GM19438 (cell line): ENCODE measurements around the gene PLPP3.

Experiments
- ATAC-seq: cut with Tn5 transposase; IDR thresholded peaks from one replicate; pipeline ENCODE4 v1.9.1; 2021; ENCODE audit warnings: low read depth; ENCODE audit not compliant: unreplicated experiment

The PLPP3 gene

DNA sequence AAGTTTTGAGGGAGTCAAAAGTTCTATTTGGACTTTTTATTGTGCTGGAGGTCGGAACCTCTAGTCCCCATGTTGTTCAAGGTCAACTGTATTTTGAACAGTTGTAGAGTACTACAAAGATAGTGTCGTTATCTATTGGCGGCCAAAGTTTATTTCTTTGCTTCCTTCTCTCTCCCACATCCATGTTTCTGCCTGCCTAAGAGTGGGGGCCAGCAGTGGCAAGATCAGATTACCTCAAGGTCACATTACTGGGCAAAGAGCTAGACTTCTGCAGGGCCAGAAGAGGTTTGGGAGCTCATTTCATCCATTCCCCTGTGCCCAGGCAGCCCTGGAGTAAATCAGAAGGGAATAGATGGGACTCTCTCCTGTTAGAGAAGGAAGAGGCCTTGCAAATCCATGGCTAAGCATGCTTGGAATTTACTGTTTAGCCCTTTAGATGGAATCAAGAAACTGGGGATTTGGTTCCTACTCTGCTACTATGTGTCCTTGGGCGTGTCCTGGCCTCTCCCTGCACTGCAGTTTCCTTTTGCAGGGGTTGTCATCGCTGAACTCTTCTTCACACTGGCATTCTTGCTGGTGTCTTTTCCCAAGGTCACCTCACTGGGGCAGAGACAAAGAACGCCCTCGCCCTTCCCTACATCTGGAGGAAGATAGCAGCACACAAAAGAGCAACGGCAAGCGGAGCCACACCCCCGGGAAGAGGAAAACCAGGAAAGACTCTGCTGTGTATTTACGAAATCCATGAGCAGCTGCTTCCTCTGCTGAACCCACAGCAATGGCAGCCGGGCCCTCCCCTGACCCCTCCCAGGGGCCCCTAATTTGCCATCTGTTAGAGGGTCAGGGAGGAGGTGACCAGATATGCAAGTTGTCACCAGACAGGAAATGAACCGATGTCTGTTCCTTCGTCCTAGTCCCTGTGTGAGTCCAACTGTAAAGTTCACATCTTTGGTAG, 73.3 kb downstream of the PLPP3 start:
- ATAC-seq = no peak

DNA sequence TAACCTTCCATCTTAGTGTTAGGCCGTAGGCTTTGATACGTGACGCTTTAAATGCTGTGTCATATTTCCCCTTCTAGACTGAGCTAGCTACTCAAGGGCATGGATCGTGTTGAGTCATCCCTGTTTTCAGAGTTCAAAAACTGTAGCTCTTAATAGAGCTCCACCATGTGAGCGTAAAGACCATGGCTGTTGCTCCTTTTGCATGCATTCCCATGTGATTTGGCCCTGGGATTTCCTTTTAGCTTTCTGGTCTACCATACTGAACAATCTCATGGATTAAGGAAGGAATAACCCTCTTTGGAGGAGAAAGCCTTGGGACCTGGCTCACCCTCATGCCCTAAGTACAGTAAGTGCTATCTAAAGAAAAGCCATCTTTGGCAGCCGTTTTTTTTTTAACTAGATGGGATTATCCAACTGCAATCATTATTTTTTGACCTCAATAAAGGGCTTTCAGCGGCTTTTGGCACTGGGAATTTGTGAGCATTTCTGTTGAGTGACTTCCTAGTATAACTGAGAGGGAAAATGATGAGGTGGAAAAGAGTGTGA, 76.6 kb downstream of the PLPP3 start:
- ATAC-seq = no peak

DNA sequence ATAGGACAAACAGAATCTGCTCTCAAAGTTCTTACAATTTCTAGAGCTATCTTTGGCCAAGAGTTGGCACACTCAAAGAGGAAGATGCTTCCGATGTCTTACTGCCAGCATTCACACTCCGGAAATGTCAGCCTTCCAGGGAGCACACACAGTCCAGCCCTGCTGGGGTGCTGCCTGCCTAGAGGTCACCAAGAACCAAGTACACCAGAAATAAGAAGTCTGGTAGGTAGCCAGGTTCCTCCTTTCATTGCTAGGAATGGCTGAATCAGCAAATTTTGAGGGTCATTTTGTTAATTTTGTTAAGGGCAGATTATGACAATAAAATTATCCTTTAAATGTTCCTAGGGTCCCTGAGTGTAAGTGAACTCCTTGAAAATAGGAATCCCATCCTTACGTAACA, 77.5 kb downstream of the PLPP3 start:
- ATAC-seq = no peak

DNA sequence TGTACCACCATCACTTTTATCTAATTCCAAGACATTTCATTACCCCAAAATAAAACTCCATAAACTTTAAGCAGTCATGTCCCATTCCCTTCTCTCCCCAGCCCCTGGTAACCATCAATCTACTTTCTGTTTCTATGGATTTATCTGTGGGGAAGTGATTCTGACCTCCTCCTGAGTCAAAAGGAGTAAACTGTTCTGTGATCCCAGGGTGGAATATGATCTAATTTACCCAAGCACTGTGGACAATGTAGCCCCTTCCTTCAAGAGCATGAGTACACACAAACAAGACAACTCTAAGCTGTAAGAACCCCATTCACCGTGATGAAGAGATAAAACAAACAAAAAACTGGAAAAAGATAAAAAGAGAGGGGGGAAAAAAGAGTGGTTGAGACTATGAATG, 77.9 kb downstream of the PLPP3 start:
- no peak for ATAC-seq

DNA sequence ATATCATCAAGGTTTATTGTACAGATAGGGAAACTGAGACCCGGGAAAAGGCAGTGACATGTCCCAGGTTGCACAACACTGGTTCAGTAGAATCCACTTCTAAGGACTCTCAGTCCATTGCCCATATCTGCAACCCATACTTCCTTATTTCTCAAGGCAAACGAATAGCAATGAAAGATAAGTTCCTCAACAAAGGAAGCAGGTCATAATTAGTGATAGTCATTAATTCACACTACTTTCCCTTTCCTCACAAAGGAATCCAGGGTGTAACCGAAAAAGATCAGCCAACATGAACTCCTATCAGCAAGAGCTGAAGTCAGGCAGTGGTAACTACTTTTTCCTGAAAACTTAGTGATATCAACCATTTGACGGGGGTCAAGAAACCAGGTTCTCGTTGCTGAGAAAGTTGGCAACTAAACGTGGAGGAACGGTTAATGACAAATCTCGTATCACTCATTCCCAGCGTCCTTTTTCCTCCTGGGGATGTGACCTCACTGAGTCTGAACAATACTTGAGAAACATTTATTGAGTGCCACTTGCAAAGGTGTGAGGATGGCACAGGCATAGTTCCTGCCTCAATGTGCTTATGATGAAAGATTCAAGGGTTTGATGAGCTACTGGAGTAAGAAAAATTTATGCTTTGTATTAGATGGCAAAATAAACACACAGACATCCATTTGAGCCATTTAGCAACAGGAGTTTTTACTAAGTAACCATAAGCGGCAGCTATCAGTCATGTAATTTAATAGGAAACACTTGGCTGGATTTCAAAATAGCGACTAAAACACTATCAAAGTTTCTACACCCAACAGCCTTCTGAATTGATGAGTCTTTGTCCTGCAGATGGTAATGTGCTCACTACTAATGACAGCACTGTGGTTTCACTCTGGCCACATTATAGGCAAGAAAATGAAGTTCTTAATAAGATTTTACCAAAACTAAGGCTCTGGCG, 82.3 kb downstream of the PLPP3 start:
- ATAC-seq = no peak

DNA sequence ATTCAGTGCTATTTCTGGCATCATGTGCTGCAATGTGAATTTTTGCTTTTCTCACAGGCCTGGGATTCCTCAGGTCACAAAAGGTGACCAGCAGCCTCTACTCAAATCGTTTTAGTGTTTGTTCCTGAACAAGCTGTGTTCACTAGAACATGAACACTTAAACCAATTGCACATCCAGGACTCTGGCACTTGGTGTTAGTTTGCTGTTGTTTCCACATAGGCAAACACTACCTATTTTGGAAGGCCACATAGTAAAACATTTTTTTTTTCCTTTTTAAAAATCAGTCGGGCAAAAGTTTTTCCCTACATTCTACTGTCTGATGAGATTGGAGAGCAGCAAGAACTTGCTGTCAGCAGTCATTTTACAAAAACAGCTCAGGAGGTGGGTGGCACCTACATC, 83.2 kb downstream of the PLPP3 start:
- ATAC-seq = no peak

DNA sequence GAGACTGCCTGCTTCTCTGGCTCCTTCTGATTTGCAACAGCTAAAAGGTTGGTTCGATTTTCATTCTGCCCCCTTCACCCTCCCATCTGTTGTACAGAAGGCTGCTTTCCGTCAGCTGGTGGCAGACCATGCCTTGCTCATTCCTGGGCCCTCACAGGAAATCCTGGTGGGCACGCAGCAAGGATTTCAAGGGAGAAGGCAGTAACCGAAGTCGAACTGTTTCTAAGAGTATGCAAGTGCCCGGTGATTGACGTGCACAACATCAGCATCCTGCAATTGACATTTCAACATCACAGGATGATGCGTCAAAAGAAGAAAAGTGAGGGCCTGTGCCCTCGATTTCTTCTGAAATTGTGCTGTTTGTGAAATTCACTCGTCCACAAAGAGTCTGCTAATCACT, 83.8 kb downstream of the PLPP3 start:
- ATAC-seq = no peak

DNA sequence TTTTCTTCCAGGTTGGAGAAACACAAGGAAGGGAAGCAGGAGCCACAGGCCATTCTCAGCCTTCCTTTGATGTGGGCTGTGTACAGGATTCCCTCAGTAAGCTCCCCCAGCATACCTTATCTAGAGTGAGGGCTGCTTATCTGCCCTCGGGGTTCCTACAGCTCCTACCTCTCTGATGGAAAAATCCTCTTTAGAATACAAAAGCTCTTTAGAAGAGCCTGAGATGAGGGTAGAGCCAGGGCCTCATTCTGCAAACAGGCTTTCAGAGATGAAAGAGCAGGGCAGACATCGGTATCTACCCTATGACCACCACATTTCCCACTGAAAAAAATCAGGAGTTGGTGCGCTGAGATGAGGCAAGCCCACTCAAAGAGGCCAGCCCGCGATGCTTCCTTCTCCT, 85.1 kb downstream of the PLPP3 start:
- ATAC-seq = no peak

DNA sequence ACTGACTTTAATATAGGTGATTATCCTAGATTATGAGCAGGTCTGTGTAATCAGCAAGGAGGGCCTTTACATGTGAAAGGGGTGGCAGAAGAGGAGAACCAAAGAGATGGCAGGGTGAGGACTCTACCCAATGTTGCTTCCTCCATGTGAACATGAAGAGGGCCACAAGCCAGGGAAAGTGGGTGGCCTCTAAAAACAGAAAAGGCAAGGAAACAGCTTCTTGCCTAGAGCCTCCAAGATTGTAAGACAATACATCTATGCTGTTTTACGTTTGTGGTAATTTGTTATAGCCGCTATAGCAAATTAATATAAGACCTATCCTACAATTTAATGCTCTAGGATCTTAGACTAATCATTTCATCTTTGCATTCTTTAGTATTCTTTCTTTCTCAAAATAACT, 85.5 kb downstream of the PLPP3 start:
- ATAC-seq = no peak

DNA sequence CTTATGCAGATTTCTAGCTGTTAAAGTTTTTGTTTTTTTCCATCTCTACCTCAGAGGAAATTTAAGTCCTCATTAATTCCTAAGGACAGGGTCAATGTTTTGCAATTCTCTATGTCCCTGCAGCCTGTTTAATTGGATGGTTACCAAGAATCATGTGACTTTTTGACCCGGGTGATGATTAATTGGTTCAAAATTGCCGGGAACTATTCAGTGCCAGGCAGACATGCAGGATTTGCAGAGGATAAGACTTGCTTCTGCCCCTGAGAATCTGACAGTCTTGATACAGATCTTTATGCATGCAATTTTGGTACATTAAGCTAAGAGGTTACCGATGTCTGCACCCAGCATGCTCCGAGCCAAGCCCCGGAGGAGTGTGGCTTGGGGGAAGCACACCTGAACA, 87.9 kb downstream of the PLPP3 start:
- ATAC-seq = no peak

DNA sequence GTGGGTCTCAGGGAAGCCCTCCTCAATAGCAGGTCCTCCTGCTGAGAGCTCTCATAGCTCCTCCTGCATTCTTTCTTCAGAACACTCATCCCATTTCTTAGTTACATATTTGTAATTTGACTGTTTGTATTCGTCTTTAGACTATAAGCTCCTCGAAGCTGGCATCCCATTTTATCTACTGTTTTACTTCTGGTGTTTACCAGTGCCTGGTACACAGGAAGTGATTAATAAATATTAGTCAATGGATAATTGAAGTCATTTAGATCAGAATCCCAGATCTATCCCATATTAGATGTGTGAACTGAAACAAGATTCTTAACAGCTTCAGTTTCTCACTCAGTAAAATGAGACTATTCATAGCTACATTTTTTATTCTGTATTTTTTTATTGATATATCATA, 88.7 kb downstream of the PLPP3 start:
- ATAC-seq = no peak

DNA sequence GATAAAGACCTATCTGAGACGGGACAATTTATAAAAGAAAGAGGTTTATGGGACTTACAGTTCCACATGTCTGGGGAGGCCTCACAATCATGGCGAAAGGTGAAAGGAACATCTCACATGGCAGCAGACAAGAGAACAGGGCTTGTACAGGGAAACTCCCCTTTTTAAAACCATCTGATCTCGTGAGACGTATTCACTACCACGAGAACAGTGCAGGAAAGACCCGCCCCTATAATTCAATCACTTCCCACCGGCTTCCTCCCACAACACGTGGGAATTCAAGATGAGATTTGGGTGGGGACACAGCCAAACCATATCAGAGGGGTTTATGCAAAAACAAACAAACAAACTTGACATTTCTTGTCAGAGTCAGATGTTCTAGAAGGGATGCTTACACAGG, 89.7 kb downstream of the PLPP3 start:
- no peak for ATAC-seq

DNA sequence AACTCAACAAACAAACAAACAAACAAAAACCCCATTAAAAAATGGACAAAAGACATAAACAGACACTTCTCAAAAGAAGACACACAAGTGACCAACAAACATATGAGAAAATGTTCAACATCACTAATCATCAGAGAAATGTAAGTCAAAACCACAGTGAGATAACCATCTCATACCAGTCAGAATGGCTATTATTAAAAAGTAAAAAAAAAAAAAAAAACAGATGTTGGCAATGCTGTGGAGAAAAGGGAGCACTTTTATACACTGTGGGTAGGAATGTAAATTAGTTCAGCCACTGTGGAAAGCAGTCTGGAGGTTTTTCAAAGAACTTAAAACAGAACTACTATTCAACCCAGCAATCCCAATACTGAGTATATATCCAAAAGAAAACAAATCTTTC, 94.7 kb downstream of the PLPP3 start:
- no peak for ATAC-seq

DNA sequence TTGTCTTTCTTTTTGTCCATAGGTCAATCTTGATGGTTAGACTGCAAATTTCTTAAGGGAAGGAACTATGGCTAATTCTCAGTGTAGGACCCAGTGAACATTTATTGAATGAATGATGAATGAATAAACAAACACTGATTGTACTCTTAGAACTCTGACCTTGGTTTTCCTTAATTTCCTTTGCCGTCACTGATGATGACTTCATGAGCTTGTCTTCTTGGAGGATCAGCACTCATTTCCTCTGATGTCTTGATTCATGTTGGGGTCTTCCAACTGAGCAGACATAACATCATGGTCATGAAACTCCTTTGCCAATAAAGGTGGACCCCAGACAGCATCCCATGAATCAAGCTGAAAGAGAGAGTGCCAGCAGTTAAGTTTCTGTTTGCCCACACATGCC, 96.3 kb downstream of the PLPP3 start:
- no peak for ATAC-seq

DNA sequence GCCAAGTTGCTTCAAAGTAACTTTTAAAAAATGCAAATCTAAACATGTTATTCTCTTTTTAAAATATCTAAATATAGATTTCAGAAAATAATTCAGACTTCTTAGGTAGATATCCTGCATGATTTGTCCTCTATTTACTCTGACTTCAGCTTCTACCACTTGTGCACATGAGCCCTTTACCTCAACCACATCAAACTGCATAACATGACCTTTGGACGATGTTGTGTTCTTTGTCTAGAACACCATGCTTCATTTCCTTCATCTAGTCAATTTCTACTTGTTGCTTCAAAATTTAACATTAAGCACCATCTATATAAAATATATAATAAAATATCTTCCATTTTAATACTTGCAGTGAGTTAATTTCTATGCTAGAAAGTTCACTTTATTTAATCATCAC, 96.9 kb downstream of the PLPP3 start:
- no peak for ATAC-seq

DNA sequence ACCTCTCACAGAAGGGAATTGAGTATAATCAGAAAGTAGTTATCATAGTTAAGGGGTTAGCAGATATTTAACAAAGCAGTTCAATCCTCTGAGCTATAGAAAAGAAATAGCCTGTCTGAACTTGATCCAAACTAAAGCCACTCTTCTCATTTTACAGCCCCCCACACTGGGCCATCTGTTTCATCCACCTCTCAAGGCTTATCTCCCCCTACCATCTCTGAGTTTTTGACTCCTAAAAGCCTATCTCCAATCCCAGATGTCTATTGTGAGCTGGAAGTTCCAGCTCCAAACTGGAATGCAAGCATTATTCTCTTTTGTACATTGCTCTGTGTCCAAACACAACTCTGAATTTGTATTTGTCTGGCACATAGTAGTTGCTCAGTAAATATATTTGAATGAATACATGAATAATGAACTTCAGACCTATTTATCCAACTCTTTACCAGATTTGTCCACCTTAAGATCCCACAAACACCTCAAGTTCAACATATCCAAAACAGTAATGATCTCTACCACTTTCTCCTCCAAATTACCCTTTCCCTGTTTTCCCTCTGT, 98.1 kb downstream of the PLPP3 start:
- ATAC-seq = no peak

DNA sequence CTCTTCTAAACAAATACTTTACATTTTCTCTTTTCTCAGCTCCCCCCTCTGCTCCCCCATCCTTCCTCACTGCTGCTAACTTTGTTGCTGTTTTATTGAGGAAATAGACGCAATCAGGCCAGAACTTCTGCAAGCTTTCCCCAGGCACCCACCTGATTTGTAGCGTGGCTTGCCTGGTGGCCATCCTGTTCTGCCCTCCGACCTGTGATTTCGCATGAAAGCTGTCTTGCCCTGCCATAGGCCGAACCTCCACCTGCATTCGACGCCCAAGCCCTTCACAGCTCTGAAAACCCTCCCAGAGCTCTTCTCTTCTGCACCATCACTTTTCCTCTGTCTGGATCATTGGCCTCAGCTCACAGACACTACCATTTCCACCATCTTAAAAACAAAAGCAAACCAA, 100.6 kb downstream of the PLPP3 start:
- no peak for ATAC-seq

DNA sequence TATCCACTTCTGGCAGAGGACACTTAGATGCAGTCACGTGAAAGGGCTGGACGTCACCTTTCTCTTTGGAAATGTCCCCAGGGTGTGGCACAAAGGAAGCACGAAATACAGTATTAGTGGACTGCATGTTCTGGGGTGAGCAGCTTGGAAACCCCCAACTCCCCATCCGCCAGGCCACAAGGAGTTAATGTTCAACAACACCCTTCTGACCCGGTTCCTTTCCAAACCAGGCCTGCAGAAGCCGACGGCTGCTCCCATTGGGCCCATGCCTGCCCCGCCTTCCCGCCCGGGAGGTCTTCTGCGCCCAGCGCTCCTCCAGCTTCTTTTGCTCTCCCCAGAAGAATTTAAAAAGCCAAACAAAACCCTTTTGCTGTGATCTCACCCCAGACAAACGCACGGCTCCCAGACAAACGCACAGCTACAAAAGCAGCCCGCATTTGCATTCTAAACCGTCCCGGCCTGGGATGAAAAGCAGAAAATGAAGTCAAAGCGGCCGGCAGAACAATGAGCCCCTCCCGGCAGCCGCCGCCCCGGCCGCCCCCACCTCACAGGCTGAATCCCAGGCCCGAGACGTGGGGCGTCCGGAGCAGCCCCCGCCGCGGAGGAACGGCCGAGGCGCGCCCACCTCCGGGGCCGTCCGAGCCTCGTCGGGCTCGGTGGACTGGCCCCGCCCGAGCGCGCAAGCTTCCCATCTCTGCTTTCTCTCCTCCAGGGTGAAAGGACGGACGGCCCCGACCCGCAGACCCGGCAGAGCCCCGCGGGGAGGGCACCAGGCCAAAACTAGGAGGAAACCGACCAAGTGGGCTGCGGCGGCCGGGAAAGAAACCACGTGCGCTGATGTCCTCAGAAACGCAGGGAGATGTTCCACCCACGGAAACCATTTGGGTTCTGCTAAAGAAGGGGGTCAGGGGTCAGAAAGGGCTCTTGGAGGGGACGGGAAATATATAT, 101.9 kb downstream of the PLPP3 start:
- no peak for ATAC-seq

DNA sequence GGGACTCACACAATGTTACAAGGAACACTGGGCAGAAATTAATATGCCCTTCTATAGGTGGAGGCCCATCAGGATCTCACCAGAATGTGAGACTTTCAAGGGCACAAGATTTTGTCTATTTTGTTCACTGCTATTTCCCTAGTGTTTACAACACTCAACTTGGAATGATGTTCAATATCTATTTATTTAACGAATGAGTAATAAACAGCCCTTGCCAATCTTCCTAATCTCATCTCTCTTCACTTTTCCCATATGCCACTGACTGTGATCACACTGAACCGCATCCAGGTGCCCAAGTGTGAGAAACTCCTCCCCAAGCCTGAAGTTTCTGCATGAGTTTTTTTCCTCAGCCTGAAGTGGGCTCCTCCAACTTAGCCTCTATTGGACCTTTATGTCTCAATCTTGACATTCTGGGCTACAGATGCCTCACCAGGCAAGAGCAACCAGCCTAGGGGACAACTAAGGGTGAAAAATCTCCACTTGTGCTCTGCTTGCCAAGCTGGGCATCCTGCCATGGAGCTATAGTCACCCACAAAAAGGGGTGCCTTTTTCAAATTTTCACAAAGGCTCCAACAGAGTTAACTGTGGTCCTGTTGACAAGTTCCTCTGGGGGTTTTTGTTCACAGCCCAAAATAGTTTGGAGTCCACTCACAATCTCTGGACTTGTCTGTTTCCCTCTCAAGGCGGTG, 105.6 kb downstream of the PLPP3 start:
- no peak for ATAC-seq
